C4-2B (cell line): Measurements from ENCODE around the gene PDE8B.

Experiments used
- ZFX ChIP-seq: fragments of 450-650 bp; IDR thresholded peaks from 2 replicates; pipeline ENCODE4 v1.6.1; 2017
- TF ChIP-seq, protein P1 (sequence below): fragments of 450-650 bp; conservative IDR thresholded peaks from 2 replicates; pipeline ENCODE4 v1.5.1; 2017; ENCODE audit warnings: mild to moderate bottlenecking

DNA sequence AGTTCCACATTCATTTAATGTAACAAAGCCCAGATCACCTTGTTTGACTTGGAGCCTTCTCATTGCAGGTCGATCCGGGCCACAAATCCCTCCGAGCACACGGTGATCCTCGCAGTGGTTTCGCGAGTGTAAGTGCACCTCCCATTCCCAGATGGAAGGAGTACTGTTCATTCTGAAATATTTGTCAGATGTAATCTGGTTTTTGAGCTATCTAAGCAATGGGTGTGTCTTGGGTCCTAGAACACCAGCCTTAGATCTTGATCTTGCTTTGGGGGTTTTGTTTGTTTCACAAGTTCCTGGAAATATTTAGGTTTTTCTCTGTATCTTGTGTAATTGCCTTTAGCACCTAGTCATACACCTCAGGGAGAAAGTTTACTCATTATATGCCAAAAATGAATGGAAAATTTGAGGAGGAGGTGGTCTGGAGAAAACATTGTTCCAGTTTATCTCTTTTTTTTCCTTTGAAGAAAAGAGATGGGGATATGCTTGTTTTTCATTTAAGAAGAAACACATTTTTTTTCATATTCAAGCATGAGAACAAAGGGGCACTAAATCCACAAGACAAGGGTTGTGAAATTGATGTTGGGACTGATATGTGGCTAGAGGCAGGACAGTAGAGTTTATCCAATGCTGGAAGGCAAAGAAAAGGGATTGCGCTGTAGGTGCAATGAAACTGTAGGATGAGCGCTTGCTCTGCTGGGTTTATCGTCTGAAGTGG, 118.6 kb downstream of the PDE8B start:
- TF ChIP-seq, protein P1, sequence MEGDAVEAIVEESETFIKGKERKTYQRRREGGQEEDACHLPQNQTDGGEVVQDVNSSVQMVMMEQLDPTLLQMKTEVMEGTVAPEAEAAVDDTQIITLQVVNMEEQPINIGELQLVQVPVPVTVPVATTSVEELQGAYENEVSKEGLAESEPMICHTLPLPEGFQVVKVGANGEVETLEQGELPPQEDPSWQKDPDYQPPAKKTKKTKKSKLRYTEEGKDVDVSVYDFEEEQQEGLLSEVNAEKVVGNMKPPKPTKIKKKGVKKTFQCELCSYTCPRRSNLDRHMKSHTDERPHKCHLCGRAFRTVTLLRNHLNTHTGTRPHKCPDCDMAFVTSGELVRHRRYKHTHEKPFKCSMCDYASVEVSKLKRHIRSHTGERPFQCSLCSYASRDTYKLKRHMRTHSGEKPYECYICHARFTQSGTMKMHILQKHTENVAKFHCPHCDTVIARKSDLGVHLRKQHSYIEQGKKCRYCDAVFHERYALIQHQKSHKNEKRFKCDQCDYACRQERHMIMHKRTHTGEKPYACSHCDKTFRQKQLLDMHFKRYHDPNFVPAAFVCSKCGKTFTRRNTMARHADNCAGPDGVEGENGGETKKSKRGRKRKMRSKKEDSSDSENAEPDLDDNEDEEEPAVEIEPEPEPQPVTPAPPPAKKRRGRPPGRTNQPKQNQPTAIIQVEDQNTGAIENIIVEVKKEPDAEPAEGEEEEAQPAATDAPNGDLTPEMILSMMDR: no peak
- TF ChIP-seq ZFX: no peak
